ENCODE measurements around the gene DDX28. TPM values are rescaled to one million over a fixed set of nuclear protein-coding genes. Genes with fewer than 3 reads are reported as not detected.
A peak's percentile ranks its signal among the peaks of the same experiment; 100 is the strongest.

The DDX28 gene
- total and polyA plus RNA-seq, 2 of the 4 experiments (the other 2 are of a cell fraction) = 9.2 to 10.0 TPM

GRCh38 chr16:68065716-68066305 lies 42.8 kb upstream of the DDX28 start:
- peak; percentile 82 for DNase-seq
- Histone ChIP-seq H3K14ac (replicated peaks; ENCODE audit: low read depth, low read length) (peak overlapping the region; percentile 35; the same call in 1 of the 2 replicates), H3K56ac (ENCODE audit: extremely low read depth, insufficient read depth, low read length) (no peak overlapping the region), H2AFZ (replicated peaks; ENCODE audit: low read length, poor library complexity) (no peak overlapping the region), H3K4ac (ENCODE audit: low read depth, low read length) (peak overlapping the region; percentile 80), H2BK120ac (ENCODE audit: low read depth, low read length) (peak overlapping the region; percentile 52), H4K8ac (ENCODE audit: low read depth in 2 of 2, low read length in 2 of 2) (peak overlapping the region in 1 of 2 experiments; percentile 80; a peak in 2 of 4 replicates), H2BK20ac (ENCODE audit: low read depth, low read length) (peak overlapping the region; percentile 56), H3K4me1 (ENCODE audit: control insufficient read depth, insufficient read depth, low read length) (peaks cover 16% of the 10 kb centered on the region), H4K20me1 (ENCODE audit: insufficient read depth, low read length) (peaks cover 23% of the 10 kb centered on the region), H3K79me1 (ENCODE audit: low read depth in 1 of 2, low read length in 2 of 2) (0 out of 4 replicates have a peak, but pooled peaks cover 0 to 5% of the 10 kb centered on the region in 2 experiments), H4K5ac (ENCODE audit: low read depth, low read length) (peak overlapping the region; percentile 50; the same call in 1 of the 2 replicates), H2BK15ac (ENCODE audit: low read depth, low read length) (peak overlapping the region; percentile 73; the same call in 1 of the 3 replicates), H3K36me3 (ENCODE audit: control insufficient read depth, insufficient read depth, low read length) (peaks cover 19% of the 10 kb centered on the region), H2AK5ac (ENCODE audit: low read depth, low read length) (peak overlapping the region; percentile 87; the same call in 1 of the 2 replicates), H3K9me3 (ENCODE audit: control insufficient read depth, insufficient read depth, low read length) (no peaks in the 10 kb centered on the region), H3K4me2 (ENCODE audit: low read depth, low read length) (peak overlapping the region; percentile 15; the same call in 1 of the 2 replicates), H3K9me1 (ENCODE audit: insufficient read depth, low read length) (peaks cover 14% of the 10 kb centered on the region), H4K91ac (ENCODE audit: insufficient read depth, low read depth, low read length) (peak overlapping the region; percentile 50), H2BK5ac (ENCODE audit: low read depth, low read length, poor library complexity, severe bottlenecking) (peak overlapping the region; percentile 90), H3K4me3 (ENCODE audit: insufficient read depth, low read depth, low read length) (no peak overlapping the region), H3K23ac (ENCODE audit: low read depth, low read length) (peak overlapping the region; percentile 48; the same call in 1 of the 2 replicates), H3K9ac (ENCODE audit: low read depth, low read length) (no peak overlapping the region), H3K18ac (ENCODE audit: low read depth, low read length) (peak overlapping the region; percentile 65; the same call in 1 of the 2 replicates), H3K27ac (ENCODE audit: insufficient read depth, low read length) (peak overlapping the region; percentile 72), H2AK9ac (replicated peaks; ENCODE audit: low read depth, low read length, poor library complexity) (peak overlapping the region; percentile 22), H3K27me3 (ENCODE audit: control insufficient read depth, insufficient read depth, low read length) (no peaks in the 10 kb centered on the region)
- no CpG with 5 or more reads among the region's 6 CpGs for WGBS, 2 experiments (ENCODE audit: extremely low coverage in 2 of 2, insufficient read length in 1 of 2)
- peak; percentile 77 for ATAC-seq (ENCODE audit: low read depth)
- in situ Hi-C loops (cut with MboI; ENCODE audit: low sequenced_read_pairs) (no loop called here), intact Hi-C loops (cut with micrococcal nuclease) (no loop called here), dilution Hi-C loops (cut with HindIII; ENCODE audit: low sequenced_read_pairs, unreplicated experiment) (no loop called here)
- ChIA-PET CTCF (interaction anchor here (0.7 to 1.2 kb wide), 5 partner anchors 11 to 165 kb away, joined by 3 to 10 read pairs (median 3); partner anchors contain the start of gene NFATC3), POLR2A (ENCODE audit: unreplicated experiment) (interaction anchor here (0.6 to 0.7 kb wide), 2 partner anchors 131 to 858 kb away, joined by 3 to 8 read pairs; no protein-coding TSS in a partner anchor)
- no peak for TF ChIP-seq RCOR1 (IDR thresholded peaks at IDR 0.05; ENCODE audit: insufficient replicate concordance, low read length)
- no TSS peak for BruUV-seq (replicated peaks)
